NCI-H2081 (cell line): Measurements from ENCODE around the gene SMIM21.
A peak's percentile ranks its signal among the peaks of the same experiment; 100 is the strongest.

Source experiments
- DNase-seq, 2 experiments: peaks; one replicate each; lab custom pipeline; 2025; lab: John Stamatoyannopoulos, UW

Gene SMIM21

GRCh38 chr18:75377258-75377657, 50.2 kb downstream of the SMIM21 start:
- no peak for DNase-seq

DNA sequence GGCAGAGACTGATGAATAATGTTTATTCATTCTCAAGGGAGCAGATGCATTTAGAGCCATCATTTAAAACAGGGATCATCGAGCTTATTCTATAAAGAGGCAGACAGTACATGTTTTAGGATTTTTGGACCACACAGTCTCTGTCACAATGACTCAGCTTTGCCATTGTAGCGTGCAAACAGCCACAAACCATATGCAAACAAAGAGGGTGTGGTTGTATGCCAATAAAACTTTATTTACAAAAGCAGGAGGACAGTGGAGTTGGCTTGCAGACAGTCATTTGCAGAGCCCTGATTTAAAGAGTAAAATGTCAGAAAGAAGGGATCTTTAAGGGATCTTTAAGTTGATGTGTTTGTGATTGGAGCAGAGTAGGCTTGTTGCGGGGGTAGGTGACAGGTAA, 51.5 kb downstream of the SMIM21 start:
- peak in 1 of 2 experiments; percentile 19 for DNase-seq

GRCh38 chr18:75375341-75375740, 52.2 kb downstream of the SMIM21 start:
- no peak for DNase-seq

GRCh38 chr18:75374466-75374865, 53.0 kb downstream of the SMIM21 start:
- DNase-seq = no peak

- no peak for DNase-seq
These were observed 58.3 kb downstream of the SMIM21 start for GRCh38 chr18:75369026-75369721.

GRCh38 chr18:75365837-75366236, 61.7 kb downstream of the SMIM21 start:
- DNase-seq = no peak

- DNase-seq = no peak
These were observed 62.3 kb downstream of the SMIM21 start for GRCh38 chr18:75365254-75365629.

GRCh38 chr18:75364512-75365253, 62.8 kb downstream of the SMIM21 start:
- DNase-seq = no peak

DNA sequence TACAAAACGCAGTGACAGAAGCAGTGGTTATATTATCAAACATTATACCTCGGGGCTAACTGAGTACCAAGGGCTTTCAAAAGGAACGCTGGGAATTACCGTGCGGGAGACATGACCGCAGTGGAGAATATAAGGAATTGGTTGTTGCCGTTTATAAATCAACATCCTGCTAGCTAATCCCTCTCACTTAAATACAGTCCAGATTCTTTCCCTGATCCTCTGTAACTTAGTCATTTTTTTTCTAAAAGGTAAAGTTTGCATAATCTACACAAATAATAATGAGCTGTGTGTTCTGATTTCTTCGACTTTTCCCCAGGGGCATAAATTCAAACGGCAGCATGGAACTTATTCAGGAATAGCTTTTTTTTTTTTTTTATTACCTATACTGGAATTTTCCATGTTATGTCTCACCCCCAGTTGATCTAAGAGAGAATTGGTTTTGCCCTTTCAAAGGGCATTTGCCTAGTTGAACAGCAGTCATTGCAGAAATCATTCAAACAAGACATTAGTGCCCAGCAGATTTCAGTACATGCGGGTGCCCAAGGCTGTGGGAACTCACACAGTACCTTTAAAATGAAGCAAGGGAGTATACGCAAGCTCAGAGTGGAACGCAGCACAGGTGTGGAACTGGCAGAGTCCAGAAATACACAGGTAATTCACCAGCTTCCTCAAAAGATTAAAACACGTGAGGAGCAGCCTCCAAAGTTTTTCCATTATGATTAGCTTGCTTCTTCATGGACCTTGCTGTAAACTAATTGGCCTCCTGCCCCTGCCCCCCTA, 63.9 kb downstream of the SMIM21 start:
- no peak for DNase-seq

DNA sequence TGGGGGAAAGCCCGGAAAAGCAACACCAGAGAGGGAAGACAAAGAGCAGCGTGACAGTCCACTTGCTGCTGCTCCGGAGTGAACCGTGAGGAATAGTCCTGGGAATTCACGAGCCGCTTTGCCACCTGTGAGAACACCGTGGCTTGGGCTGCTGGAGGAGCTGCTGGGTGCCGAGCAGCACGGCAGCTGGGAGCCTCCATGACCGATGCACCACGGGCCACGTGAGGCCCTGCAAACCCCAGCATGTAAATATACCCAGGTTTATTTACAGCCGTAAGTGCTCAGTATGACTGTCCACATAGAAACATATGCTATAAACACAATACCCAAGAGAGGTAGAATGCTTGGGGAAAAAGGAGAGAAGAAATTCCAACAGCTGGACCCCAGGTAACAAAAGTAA, 65.1 kb downstream of the SMIM21 start:
- no peak for DNase-seq

DNA sequence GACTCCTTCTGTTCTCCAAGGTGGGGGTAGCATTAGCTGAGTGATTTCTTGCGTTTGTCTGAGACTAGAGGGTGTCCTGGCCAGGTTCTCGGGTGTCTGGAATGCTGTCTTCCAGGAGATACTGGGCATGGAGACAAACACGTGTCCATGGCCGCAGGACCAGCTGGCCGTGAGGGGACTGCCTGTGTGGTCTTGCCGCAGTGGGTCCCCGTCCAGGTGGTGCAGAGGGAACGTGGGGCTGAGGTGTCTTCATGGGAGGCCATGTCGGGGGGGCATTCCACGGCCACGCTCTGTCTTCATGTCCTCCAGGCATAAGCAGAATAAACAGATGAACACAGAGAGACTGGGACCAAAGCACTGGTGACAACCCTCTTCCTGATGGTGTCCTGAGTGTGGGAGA, 66.6 kb downstream of the SMIM21 start:
- DNase-seq = no peak

GRCh38 chr18:75360215-75360614, 67.3 kb downstream of the SMIM21 start:
- DNase-seq = no peak
